ENCODE measurements around the gene HOXA7. TPM values are rescaled to one million over a fixed set of nuclear protein-coding genes. Genes with fewer than 3 reads are reported as not detected.

HOXA7 gene
- total RNA-seq, 1 donor from 2014 or later: not detected

DNA sequence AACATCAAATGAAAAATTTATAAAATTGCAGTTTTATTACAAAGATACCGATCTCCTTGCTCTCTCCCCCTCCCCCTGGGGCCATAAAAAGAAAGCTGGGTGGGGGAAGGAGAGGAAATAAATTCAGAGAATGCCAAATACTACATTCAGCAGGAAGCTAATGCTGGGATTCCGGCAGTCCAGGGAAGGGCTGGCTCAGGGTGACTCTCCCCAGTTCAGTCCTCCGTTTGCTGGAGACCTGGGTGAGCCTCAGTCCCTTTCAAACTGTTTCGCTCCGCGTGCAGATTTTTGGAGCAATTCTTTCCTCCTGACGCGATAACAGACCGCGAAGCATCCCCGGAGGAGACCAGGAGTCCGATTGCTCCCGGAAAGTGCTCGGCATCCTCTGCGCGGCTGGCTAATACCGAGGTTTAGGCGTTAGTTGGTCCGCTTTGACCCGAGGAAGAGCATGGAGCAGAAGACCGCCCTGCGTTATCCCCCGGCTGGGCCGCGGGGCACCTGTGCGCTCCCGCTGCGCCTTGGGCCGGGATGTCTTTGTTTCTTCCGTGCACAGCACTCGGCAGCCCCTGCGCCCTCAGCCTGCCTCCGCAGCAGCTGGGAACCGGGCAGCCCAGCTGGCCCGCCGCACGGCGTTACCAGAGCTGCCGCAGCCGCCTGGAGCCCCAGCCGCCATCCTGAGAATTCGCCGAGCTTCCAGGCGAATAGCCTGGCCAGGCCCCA is 50.1 kb downstream of the HOXA7 start:
- TF ChIP-seq CTCF (IDR thresholded peaks at IDR 0.05; ENCODE audit: partially characterized antibody, unreplicated experiment): no peak
- no peaks in the 10 kb centered on the region for H3K36me3 Mint-ChIP-seq (ENCODE audit: unreplicated experiment)
- DNase-seq: peak; percentile 83
- H3K27me3 Mint-ChIP-seq (ENCODE audit: unreplicated experiment): peaks cover 59% of the 10 kb centered on the region
- H3K27ac Mint-ChIP-seq (ENCODE audit: unreplicated experiment): no peak overlapping the region
- H3K4me1 Mint-ChIP-seq (ENCODE audit: low read depth, unreplicated experiment): peaks cover 9% of the 10 kb centered on the region
- peaks cover 35% of the 10 kb centered on the region for H3K9me3 Mint-ChIP-seq (ENCODE audit: unreplicated experiment)
- H3K4me3 Mint-ChIP-seq (ENCODE audit: unreplicated experiment): peak overlapping the region; percentile 39

DNA sequence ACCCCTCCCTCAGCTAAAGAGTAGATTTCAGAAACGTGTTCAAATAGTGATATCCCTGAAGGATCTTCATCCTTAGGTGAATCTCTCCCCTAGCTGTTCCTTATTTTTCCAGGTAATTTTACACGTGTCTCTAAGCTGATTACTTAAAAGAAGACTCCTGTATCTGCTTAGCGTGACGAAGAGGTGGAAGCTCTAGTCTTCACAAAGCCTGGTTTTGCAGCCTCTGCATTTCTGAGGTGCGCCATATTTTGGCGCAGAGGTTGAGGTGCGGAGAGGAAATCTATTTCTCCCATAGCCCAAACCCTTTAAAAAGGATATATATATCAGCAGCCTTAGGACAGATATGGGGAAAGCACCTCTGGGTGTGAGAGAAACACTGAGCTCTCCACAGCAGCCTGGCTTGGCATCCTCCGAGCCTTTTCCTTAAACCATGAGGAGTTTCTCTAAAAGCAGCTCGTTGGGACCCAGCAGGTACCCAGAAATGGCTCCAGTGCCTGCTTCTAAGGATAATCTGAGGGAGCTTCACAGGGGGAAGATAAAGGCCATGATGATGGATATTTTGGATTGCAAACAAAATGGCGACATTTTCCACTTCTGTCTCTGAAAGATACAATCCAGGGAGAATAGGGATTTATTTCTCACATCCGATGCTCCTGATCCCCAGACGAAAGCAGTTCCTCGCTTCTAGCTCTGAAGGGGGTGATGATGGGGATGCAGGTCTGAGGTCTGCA is 51.0 kb downstream of the HOXA7 start:
- Mint-ChIP-seq H3K27ac (ENCODE audit: unreplicated experiment) (no peak overlapping the region), H3K4me3 (ENCODE audit: unreplicated experiment) (peak overlapping the region; percentile 30), H3K4me1 (ENCODE audit: low read depth, unreplicated experiment) (peaks cover 7% of the 10 kb centered on the region), H3K27me3 (ENCODE audit: unreplicated experiment) (peaks cover 63% of the 10 kb centered on the region), H3K9me3 (ENCODE audit: unreplicated experiment) (peaks cover 34% of the 10 kb centered on the region), H3K36me3 (ENCODE audit: unreplicated experiment) (no peaks in the 10 kb centered on the region)
- DNase-seq: no peak
- no peak for TF ChIP-seq CTCF (IDR thresholded peaks at IDR 0.05; ENCODE audit: partially characterized antibody, unreplicated experiment)

DNA sequence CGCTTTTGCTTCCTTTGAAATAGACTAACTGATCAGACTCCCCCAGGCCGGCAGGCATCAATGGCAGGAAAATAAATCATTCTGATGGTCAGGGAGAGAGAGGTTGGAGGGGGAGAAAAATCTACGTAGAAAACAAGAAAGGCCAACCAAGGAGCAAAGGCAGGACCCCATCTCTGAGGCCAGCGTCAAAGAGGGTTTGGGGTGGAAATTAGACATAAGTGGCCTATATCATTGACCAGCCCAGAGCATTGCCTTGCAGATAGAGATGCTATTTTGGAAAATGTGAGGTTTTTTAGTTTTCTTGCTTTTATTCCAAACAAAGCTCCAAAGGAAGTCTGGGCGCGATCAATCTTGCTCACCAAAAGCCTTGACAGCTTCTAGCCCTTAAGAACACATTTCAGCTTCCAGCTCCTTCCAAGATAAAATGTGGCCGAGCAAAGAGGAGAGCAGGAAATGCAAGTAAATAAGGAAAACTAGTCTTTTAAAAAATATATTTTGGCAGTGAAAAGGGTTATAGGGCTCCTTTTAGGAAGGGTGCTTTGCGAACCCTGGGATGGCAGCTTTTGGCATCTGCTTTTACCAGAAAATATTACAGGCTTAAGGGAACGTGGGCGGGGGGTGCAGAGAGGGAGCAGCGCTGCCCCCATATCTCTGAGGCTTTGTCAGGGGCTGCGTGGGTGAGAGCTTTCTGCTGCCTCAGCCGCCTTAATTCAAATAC is 52.0 kb downstream of the HOXA7 start:
- no peak for DNase-seq
- H3K9me3 Mint-ChIP-seq (ENCODE audit: unreplicated experiment): peaks cover 40% of the 10 kb centered on the region
- no peak for TF ChIP-seq CTCF (IDR thresholded peaks at IDR 0.05; ENCODE audit: partially characterized antibody, unreplicated experiment)
- H3K4me3 Mint-ChIP-seq (ENCODE audit: unreplicated experiment): no peak overlapping the region
- peaks cover 8% of the 10 kb centered on the region for H3K4me1 Mint-ChIP-seq (ENCODE audit: low read depth, unreplicated experiment)
- H3K36me3 Mint-ChIP-seq (ENCODE audit: unreplicated experiment): peaks cover 2% of the 10 kb centered on the region
- peaks cover 65% of the 10 kb centered on the region for H3K27me3 Mint-ChIP-seq (ENCODE audit: unreplicated experiment)
- H3K27ac Mint-ChIP-seq (ENCODE audit: unreplicated experiment): no peak overlapping the region

Small RNA genes within 50 kb of the gene (microRNA-seq; reads per million reads assigned to microRNA genes)
- 3.0 reads per million, percentile 22 among the genes with 10 or more reads in this experiment for gene MIR196B (ENCODE audit: unreplicated experiment)

Other genes starting within 250 kb of the HOXA7 start
- gene HOXA1, start 60.7 kb downstream of the HOXA7 start, total RNA-seq (ENCODE audit: unreplicated experiment): not detected
- not detected for gene HOXA2, start 54.0 kb downstream of the HOXA7 start, total RNA-seq (ENCODE audit: unreplicated experiment)
- gene HOXA4, start 25.9 kb downstream of the HOXA7 start, total RNA-seq (ENCODE audit: unreplicated experiment): not detected
- not detected for gene HOXA5, start 13.0 kb downstream of the HOXA7 start, total RNA-seq (ENCODE audit: unreplicated experiment)
- not detected for gene HOXA6, start 8.9 kb downstream of the HOXA7 start, total RNA-seq (ENCODE audit: unreplicated experiment)
- not detected for gene HOXA3, start 4.1 kb downstream of the HOXA7 start, total RNA-seq (ENCODE audit: unreplicated experiment)
- not detected for gene HOXA9, start 8.9 kb upstream of the HOXA7 start, total RNA-seq (ENCODE audit: unreplicated experiment)
- not detected for gene HOXA10, start 17.6 kb upstream of the HOXA7 start, total RNA-seq (ENCODE audit: unreplicated experiment)
- not detected for gene HOXA11, start 28.6 kb upstream of the HOXA7 start, total RNA-seq (ENCODE audit: unreplicated experiment)
- not detected for gene HOXA13, start 43.4 kb upstream of the HOXA7 start, total RNA-seq (ENCODE audit: unreplicated experiment)
- gene EVX1, start 86.1 kb upstream of the HOXA7 start, total RNA-seq (ENCODE audit: unreplicated experiment): 7.1 TPM

Data from glutamatergic neuron (in vitro differentiated cells).